Ovary (tissue), 9 donors: ENCODE results near the gene FREM2. TPM values are rescaled to one million over a fixed set of nuclear protein-coding genes. Genes with fewer than 3 reads are reported as not detected.

Experiments used
- DNase-seq, 5 donors: peaks; one replicate each; pipeline ENCODE4 v3.0.0-alpha.2; 2019 to 2020
- H3K27ac ChIP-seq, 2 donors: fragments of 200-600 bp; one replicate each; pipeline versions ENCODE4 v1.5.1 to v1.8.0; 2019 to 2022
- H3K27me3 ChIP-seq: fragments of 200-600 bp; one replicate; pipeline ENCODE4 v1.8.0; 2022
- H3K36me3 ChIP-seq: fragments of 200-600 bp; sonication (generic); one replicate; pipeline ENCODE4 v1.5.1; 2019
- H3K4me1 ChIP-seq: one replicate; pipeline ENCODE4 v1.8.1; 2013; ENCODE audit warnings: mild to moderate bottlenecking, moderate library complexity; ENCODE audit not compliant: insufficient read depth
- H3K4me3 ChIP-seq: fragments of 200-600 bp; sonication (generic); one replicate; pipeline ENCODE4 v1.5.1; 2017
- H3K9me3 ChIP-seq, 2 donors: fragments of 200-600 bp in 1 of 2; sonication (generic) in 1 of 2; one replicate each; pipeline versions ENCODE4 v1.5.1 to v1.8.1; 2013 to 2019; ENCODE audit warnings: mild to moderate bottlenecking in 1 of 2, moderate library complexity in 1 of 2
- CTCF ChIP-seq, 3 donors: fragments of 450-650 bp in 2 of 3; fragments of 200-600 bp in 1 of 3; IDR thresholded peaks; one replicate each; pipeline versions ENCODE4 v1.5.1 to v1.8.0; 2016 to 2022; ENCODE audit warnings: antibody characterized with exemption in 3 of 3, mild to moderate bottlenecking in 1 of 3
- EP300 ChIP-seq: sonication (generic); formaldehyde crosslinking; IDR thresholded peaks from one replicate; pipeline ENCODE4 v1.6.1; 2017; ENCODE audit warnings: antibody characterized with exemption
- POLR2A ChIP-seq: fragments of 450-650 bp; IDR thresholded peaks from one replicate; pipeline ENCODE4 v1.6.1; 2017; ENCODE audit warnings: antibody characterized with exemption, mild to moderate bottlenecking, moderate library complexity
- WGBS, 3 donors: extraction: QIAGEN DNeasy Blood & Tissue Kit in 1 of 3; methylation state at CpG; one replicate each; pipeline versions ENCODE4 v1.1.5 to v1.1.7; 2013 to 2017; 5-methylcytosine and 5-hydroxymethylcytosine counted together
- intact Hi-C, 4 donors: fragments of 100-400 bp; cut with DNase I; formaldehyde crosslinking; loops; one replicate each; pipeline versions ENCODE4 v1.11.0 to v1.15.1; 2022 to 2023
- polyA plus RNA-seq, 2 donors: library from polyadenylated mRNA; stranded (reverse); fragments of 200-250 nt in 1 of 2; fragments of 350-450 nt in 1 of 2; fragmentation: Illumina TruSeq in 1 of 2; extraction: RNeasy Lipid Tissue Mini Kit (QIAGEN cat#74804) in 1 of 2; gene quantifications; one replicate each; pipeline ENCODE4 v1.2.3, GENCODE V29; 2013 to 2014
- small RNA-seq: library from RNA; depleted of rRNA; stranded (forward); fragments of <200 nt; gene quantifications from one replicate; pipeline ENCODE3, GENCODE V24; 2016
- total RNA-seq, 7 donors: library from RNA; depleted of rRNA in 2 of 7; stranded (reverse); fragments of >200 nt in 2 of 7; fragmentation: NEBNext Ultra II Directional in 3 of 7; extraction: Animal tissue kit (Norgen Biotek cat#: 25700) in 3 of 7; gene quantifications; one replicate each; pipeline versions ENCODE4 v1.1.0 to v1.2.4, GENCODE V29; 2016 to 2023
- donor health status: DM: no; HTN: no; CAD: no; lungs with moderate emphysema.
- donor health status: DM: no; HTN: no; CAD: no.
- donor health status: Bipolar disorder and iron deficiency.
- donor health status: DM: yes; HTN: yes; CAD: no.
- donor health status: DM: no; HTN: no; CAD: no.
- donor health status: DM: yes; HTN: yes; CAD: no.

Gene FREM2
- total and polyA plus RNA-seq, 9 donors, result 0.27 to 4.0 (median 1.7) TPM

DNA sequence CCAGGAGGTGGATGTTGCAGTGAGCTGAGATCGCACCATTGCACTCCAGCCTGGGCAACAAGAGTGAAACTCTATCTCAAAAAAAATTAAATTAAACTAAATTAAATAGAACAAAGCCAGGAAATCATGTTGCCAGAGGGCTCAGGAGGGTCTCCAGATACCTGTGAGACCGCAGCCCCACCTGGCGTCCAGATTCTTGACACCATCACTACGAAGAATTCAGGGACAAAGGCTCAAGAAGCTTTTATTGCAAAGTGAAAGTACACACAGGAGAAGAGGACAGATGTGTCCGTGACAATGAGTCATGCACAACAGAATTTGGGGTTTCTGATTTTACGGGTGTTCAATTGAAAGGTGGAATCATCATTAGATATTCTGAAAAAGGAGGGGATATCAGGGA lies 227.2 kb downstream of the FREM2 start:
- 87 to 91% (median 90%) methylated on average over 6 of the region's 6 CpGs for WGBS, 3 donors
- intact Hi-C loops, result no loop called here
- TF ChIP-seq CTCF (IDR thresholded peaks at IDR 0.05), result no peak
- TF ChIP-seq EP300, result no peak
- TF ChIP-seq POLR2A, result no peak
- Histone ChIP-seq H3K36me3 (no peaks in the 10 kb centered on the region), H3K27me3 (no peaks in the 10 kb centered on the region), H3K4me1 (no peaks in the 10 kb centered on the region), H3K9me3 (no peaks in the 10 kb centered on the region), H3K27ac (no peak overlapping the region), H3K4me3 (no peak overlapping the region)
- DNase-seq, result no peak

GRCh38 chr13:38921081-38921480 lies 234.2 kb downstream of the FREM2 start:
- WGBS, 3 donors, result 70 to 78% (median 73%) methylated on average over 2 of the region's 2 CpGs

DNA sequence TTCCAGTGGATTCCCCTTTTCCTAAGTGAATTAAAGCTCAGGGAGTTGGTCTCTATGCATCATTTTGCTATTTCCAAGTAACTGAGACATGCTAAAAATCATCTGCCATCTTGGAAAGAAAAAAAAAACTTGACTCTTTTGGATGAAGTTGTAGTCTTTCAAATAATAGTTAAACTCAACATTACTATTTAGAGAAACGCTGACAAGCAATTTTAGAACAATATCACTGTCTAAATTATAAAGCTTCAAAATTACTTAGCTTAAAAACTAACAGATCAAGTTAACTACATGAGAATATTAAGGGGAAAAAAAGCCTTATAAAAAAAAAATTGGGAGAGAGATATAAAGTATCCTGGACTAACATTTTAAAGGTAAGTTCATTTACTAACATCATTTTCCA lies 235.3 kb downstream of the FREM2 start:
- H3K4me3 ChIP-seq, result no peak overlapping the region
- DNase-seq, result no peak
- no peaks in the 10 kb centered on the region for H3K36me3 ChIP-seq
- H3K27ac ChIP-seq, result no peak overlapping the region
- no peaks in the 10 kb centered on the region for H3K9me3 ChIP-seq
- no peaks in the 10 kb centered on the region for H3K27me3 ChIP-seq
- no peaks in the 10 kb centered on the region for H3K4me1 ChIP-seq
- TF ChIP-seq EP300 (no peak), POLR2A (no peak), CTCF (IDR thresholded peaks at IDR 0.05) (no peak)
- intact Hi-C loops, result no loop called here
- WGBS, 3 donors, result 80 to 89% (median 82%) methylated on average over 1 of the region's 1 CpG

More at GRCh38 chr13:38921081-38921480, 234.2 kb downstream of the FREM2 start:
- Histone ChIP-seq H3K27ac (no peak overlapping the region), H3K4me3 (no peak overlapping the region), H3K36me3 (no peaks in the 10 kb centered on the region), H3K27me3 (no peaks in the 10 kb centered on the region), H3K9me3 (no peaks in the 10 kb centered on the region), H3K4me1 (no peaks in the 10 kb centered on the region)
- no peak for DNase-seq
- intact Hi-C loops, result no loop called here
- TF ChIP-seq EP300, result no peak
- TF ChIP-seq CTCF (IDR thresholded peaks at IDR 0.05), result no peak
- no peak for TF ChIP-seq POLR2A

- H3K4me3 ChIP-seq, result no peak overlapping the region
- no peaks in the 10 kb centered on the region for H3K9me3 ChIP-seq
- DNase-seq, result no peak
- no peaks in the 10 kb centered on the region for H3K4me1 ChIP-seq
- no peaks in the 10 kb centered on the region for H3K27me3 ChIP-seq
- H3K36me3 ChIP-seq, result no peaks in the 10 kb centered on the region
- TF ChIP-seq CTCF (IDR thresholded peaks at IDR 0.05), result no peak
- no peak for TF ChIP-seq EP300
- no peak for TF ChIP-seq POLR2A
- no peak overlapping the region for H3K27ac ChIP-seq
- intact Hi-C loops, result no loop called here
Measured at GRCh38 chr13:38933786-38934185, 246.9 kb downstream of the FREM2 start.

Small RNAs within 50 kb of the gene (small RNA-seq; reads per million reads assigned to genes)
- gene PLA2G12AP2 (not detected), gene RNU6-56P (not detected)
